ENCODE data around the gene NEU2.

The NEU2 gene

DNA sequence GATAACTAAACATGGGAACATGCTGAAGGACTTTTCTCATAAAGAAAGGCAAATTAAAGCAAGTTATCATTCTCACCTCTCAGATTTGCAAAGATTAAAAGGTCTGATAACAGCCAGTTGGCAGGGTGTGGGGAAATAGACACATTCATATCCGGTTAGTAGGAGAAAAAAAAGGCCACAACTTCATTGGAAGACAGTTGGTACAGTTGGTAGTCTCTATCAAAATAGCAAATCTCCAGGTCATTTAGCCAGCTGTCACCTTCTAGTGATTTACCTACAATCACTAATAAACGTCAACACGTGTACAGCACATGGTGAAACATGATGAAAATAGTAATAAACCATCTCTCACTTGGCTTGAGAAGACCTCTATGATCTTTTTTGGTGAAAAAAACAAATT, 44.3 kb downstream of the NEU2 start:
- DNase-seq (ENCODE audit: low read depth) = no peak

DNA sequence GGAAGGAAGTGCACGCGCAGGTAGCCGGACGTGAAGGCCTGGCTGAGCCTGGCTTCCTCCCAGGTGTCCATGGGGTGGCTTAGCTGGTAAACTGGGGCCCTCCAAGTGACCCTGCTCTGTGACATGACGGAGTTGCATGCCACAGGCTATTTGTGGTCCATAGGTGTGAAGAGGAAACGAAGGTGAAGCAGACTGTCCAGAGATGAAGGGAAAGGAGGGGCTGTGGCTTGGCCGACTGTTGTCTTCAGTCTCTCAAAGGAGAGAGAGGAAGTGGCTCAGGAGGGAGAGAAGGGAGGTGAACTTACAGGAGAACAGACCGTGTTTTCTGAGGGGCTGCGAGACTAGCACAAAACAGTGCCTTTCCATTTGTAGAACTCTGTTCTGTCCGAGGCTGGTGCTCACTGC, 47.0 kb downstream of the NEU2 start:
- no peak for DNase-seq (ENCODE audit: low read depth)

DNA sequence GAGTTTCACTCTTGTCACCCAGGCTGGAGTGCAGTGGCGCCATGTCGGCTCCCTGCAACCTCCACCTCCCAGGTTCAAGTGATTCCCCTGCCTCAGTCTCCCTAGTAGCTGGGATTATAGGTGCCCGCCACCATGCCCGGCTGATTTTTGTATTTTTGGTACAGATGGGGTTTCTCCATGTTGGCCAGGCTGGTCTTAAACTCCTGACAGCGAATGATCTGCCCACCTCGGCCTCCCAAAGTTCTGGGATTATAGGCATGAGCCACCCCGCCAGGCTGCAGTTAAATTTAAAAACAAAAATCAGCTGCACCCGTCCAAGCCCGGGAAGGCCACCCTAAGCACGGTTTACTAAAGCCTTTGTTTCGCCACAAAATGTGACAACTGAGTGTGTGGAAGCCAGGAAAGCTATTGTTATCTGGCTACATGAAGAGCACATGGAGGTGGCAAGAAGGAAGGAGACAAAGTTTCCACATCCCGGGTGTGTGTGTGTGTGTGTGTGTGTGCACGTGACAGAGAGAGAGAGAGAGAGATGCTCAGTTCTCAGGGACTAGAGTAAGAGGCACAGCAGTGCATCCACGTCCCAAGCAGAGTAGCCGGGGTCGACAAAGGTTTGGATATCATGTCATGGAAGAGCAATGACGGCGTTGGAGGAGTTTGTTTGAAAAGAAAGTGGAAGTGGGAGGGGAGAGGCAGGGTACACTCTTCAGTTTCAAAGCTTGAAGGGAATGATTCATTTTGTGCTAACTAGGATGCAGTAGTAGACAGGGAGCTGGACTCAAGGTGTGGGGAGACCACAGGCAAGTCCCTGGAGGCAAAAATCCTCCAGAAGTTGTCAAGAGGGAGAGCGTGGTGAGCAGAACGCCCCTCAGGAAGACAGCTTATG, 47.7 kb downstream of the NEU2 start:
- no peak for DNase-seq (ENCODE audit: low read depth)

DNA sequence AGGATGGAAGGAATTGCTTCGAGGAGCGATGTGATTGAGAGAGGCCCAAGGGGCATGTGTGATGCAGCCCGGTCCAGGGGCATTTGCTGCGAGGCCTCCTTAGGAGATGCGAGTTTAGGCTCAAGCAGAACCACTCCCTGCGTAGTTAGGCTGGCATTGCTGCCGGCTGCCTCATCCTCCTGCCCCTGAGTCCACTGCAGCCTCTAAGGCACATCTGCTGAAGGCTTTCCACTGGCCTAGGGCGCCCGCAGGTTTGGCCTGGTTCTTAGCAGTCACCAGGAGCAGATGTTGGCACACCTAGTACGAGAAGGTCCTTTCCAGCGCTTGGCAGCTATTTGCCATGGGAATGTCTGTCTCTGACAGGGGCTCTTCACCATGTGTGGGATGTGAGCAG, 48.4 kb downstream of the NEU2 start:
- no peak for DNase-seq (ENCODE audit: low read depth)

DNA sequence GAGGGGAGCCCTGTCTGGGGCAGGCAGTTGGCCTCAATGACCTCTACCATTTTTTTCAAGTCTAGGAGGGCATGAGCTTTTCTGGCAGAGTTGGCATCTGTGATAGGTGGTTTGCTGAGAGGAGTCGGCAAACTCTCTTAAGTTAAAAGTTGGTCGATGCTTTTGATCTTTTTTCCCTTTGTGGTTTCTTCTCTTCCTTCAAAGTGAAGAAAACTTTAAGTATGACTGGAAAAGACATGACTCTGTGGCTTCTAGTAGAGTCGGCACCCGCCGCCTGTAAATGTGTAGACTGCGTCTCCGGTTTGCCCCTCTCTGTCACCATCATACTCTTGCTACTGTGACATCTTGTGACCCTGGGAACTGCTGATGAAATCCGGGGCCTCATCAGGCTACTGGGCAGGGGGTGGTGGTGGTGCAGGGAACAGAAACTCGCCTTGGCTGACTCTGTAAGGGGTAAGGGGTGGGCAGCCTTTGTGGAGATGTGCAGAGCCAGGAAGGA, 48.8 kb downstream of the NEU2 start:
- no peak for DNase-seq (ENCODE audit: low read depth)

DNA sequence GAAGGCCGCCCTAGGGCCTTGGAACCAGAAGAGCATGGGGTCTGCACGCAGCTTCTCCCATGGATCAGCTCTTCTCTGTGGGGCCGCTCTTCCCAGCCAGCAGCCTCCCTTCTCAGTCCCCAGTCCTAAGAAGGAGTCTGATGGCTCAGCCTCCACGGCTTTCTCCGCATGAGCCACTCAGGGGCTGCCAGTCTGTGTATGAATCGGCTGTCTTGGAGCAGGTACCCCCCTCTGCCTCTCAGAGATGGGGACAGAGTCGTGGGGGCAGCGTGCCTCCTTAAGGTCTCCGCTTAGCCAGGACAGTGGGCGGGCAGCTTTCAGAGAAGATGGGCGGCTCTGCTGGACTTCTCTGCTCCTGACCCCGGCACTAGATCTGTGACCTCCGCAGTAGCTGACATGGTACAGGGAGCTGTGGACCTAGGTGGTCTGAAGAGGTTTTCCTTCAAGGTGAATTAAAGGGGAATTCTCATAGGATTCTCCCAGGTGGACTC, 49.3 kb downstream of the NEU2 start:
- DNase-seq (ENCODE audit: low read depth) = no peak

DNA sequence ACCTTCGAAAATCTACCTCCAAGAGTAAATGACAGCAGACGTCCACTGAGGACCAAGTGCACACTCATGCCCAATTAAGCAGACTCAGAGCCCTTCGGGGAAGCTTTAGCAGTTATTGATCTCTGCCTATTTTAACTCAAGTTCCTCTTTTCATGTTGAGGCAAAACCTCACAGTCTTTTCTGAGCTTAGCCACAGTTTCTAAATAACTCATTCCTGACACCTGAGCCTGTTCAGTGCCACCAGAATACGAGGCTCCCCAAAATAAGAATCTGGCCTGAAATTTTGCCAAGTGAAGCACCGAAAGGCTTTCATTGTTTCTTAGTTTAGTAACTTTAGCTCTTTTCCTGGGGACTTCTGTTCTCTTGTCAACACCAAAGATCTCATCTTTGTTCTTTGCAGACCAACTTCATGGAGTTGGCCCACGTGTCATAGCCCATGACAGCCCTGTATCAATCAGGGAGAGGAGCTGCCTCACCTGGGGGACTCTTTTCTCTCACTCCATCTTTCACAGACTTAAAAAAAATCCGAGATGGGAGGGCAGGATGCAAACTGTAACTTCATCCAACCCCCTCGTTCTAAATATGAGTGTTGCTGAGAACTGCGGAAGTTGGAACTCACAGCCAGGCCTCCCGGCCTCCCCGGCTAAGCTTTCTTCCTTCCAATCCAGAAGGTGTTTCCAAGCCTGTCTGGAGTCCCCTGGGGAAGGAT, 49.9 kb downstream of the NEU2 start:
- no peak for DNase-seq (ENCODE audit: low read depth)

DNA sequence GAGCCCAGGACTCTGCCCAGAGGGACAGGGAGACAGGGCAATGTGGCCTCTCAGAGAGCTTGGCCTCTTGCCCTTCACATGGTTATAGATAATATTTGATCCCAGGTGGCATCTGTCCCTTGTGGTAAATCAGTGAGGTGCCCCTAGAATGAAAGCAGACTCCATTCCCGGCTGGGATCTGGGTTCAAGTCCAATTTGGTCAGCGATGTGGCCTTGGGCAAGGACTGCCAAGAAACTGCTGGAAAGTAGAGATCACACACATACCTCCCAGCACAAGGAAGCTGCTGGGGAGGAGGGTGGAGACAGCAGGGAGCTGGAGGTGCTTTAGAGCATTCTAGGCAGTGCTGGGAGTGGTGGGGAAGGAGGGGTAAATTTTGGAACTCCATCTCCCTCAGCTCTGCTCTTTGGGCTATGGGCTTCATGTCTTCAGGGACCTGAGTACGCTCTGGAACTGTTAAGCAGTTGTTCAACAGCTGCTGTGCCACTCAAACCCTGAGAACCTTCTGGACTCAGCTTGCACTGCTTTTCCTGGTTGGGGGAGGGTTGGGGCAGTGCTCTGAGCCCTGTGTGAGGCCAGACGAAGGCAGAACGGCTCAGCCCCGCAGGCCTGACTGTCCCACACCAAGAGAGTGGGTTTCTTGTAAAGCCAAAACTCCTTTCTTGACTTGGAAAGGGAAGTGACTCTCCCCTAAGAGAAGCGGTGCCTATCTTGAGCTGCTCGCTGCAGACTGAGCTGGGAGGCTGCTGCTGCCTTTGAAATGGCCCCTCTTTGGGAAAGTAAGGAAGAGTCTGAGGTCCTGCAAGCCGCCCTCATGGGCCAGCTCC, 50.7 kb downstream of the NEU2 start:
- DNase-seq (ENCODE audit: low read depth) = no peak

DNA sequence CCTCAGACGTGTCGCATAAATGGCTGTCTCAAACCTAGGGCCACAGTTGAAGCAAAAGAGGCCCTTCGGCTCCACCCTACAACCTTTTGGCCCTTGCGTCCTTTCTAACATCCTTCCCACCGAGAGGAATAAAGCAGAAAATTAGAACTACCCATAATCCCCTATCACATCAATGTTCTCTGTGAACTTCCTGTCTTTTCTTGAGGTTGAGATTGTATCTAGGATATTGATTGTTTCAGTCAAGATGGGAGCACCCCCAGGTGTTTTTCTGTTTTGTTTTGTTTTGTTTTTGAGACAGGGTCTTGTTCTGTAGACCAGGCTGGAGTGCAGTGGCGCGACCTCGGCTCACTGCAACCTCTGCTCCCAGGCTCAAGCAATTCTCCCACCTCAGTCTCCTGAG, 51.3 kb downstream of the NEU2 start:
- DNase-seq (ENCODE audit: low read depth) = no peak

DNA sequence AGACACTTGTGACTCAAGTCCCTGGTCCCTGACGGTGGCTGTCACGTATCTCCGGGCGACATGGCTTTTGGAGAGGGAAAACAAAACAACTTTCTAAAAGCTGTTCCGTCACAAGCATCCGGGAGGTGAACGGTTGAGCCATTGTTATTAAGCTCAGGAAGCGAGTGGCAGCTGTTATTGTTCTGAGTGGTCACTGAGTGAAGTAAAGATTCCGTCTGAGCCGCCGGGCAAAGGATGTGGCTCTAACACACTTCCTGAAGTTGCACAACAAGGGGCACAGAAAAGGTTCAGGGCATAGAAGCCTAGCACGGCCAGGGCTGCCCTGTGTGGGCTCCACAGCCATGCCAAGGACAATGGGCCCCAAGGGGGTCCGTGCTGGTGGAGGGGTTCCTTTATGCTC, 52.0 kb downstream of the NEU2 start:
- DNase-seq (ENCODE audit: low read depth) = no peak
